HCT116 (cell line): ENCODE data around the gene PRMT9.

Experiments used
- CEBPB ChIP-seq: IDR thresholded peaks from 2 replicates; pipeline ENCODE4 v1.6.1; 2012; ENCODE audit warnings: low read depth
- EZH2 ChIP-seq: fragments of 200-600 bp; sonication (generic); IDR thresholded peaks from 2 replicates; pipeline ENCODE4 v1.6.1; 2017; ENCODE audit warnings: antibody characterized with exemption, mixed run types
- FOSL1 ChIP-seq: IDR thresholded peaks from 2 replicates; pipeline ENCODE4 v1.6.1; 2012; ENCODE audit warnings: low read depth
- POLR2A ChIP-seq: IDR thresholded peaks from 2 replicates; pipeline ENCODE4 v1.7.0; 2011; ENCODE audit warnings: borderline replicate concordance; ENCODE audit not compliant: insufficient read depth, insufficient read length; ENCODE audit errors: extremely low read depth
- POLR2AphosphoS5 ChIP-seq: IDR thresholded peaks from 2 replicates; pipeline ENCODE4 v1.6.1; 2011; ENCODE audit warnings: mild to moderate bottlenecking, low read depth, low read length, moderate library complexity
- SP1 ChIP-seq: IDR thresholded peaks from 2 replicates; pipeline ENCODE4 v1.6.1; 2012; ENCODE audit warnings: low read depth
- YY1 ChIP-seq: IDR thresholded peaks from 2 replicates; pipeline ENCODE4 v1.6.1; 2011; ENCODE audit warnings: low read length, low read depth, moderate library complexity, mild to moderate bottlenecking; ENCODE audit not compliant: insufficient replicate concordance; ENCODE audit errors: extremely low read depth
- TF ChIP-seq, protein P1 (sequence below), 3 experiments: fragments of 200-600 bp in 1 of 3; sonication (generic) in 1 of 3; IDR thresholded peaks in 2 of 3; conservative IDR thresholded peaks in 1 of 3; 2 replicates each; pipeline ENCODE4 v1.5.1; 2012 to 2017; ENCODE audit warnings: low read depth in 2 of 3, low read length in 2 of 3, antibody characterized with exemption in 1 of 3, borderline replicate concordance in 1 of 3, control low read depth in 1 of 3, mild to moderate bottlenecking in 1 of 3, mixed read lengths in 1 of 3, mixed run types in 1 of 3, moderate library complexity in 1 of 3; ENCODE audit not compliant: insufficient read depth in 1 of 3
- TF ChIP-seq, protein P2 (sequence below): IDR thresholded peaks from 2 replicates; pipeline ENCODE4 v1.6.1; 2012; ENCODE audit warnings: low read depth
- TF ChIP-seq, protein P3 (sequence below): IDR thresholded peaks from 2 replicates; pipeline ENCODE4 v1.6.1; 2011; ENCODE audit warnings: mild to moderate bottlenecking, low read length, moderate library complexity; ENCODE audit not compliant: insufficient replicate concordance; ENCODE audit errors: extremely low read depth
- TF ChIP-seq, protein P4 (sequence below): IDR thresholded peaks from 2 replicates; pipeline ENCODE4 v1.6.1; 2012
- TF ChIP-seq, protein P5 (sequence below): IDR thresholded peaks from 2 replicates; pipeline ENCODE4 v1.6.1; 2012

DNA sequence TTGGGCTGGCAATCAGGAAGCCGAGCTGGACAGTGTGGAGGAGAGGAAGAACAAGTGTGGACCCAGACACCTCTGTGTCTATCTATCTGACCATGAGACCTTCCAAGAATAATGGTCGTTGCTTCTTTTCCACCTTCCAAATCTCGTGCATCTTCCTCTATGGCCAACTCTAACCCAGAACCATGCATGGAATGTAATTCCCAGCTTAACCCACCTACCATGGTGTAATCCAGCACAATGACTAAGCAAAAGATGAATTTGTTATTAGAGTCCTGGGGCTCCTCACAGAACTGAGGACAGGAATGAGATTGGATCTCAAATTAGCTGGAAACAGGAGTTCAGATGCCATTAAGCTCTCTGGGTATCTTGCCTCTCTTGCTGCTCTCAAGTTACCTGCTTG, 84.2 kb downstream of the PRMT9 start:
- no peak for TF ChIP-seq EZH2
- no peak for TF ChIP-seq FOSL1
- TF ChIP-seq, protein P1, sequence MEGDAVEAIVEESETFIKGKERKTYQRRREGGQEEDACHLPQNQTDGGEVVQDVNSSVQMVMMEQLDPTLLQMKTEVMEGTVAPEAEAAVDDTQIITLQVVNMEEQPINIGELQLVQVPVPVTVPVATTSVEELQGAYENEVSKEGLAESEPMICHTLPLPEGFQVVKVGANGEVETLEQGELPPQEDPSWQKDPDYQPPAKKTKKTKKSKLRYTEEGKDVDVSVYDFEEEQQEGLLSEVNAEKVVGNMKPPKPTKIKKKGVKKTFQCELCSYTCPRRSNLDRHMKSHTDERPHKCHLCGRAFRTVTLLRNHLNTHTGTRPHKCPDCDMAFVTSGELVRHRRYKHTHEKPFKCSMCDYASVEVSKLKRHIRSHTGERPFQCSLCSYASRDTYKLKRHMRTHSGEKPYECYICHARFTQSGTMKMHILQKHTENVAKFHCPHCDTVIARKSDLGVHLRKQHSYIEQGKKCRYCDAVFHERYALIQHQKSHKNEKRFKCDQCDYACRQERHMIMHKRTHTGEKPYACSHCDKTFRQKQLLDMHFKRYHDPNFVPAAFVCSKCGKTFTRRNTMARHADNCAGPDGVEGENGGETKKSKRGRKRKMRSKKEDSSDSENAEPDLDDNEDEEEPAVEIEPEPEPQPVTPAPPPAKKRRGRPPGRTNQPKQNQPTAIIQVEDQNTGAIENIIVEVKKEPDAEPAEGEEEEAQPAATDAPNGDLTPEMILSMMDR (IDR thresholded peaks at IDR 0.05 in 2 of 3, conservative IDR thresholded peaks at IDR 0.05 in 1 of 3; ENCODE audit: borderline replicate concordance in 1 of 3, insufficient read depth in 1 of 3, low read depth in 2 of 3, low read length in 2 of 3), result no peak
- TF ChIP-seq POLR2AphosphoS5, result no peak
- TF ChIP-seq SP1, result no peak
- TF ChIP-seq POLR2A, result no peak
- TF ChIP-seq, protein P2, sequence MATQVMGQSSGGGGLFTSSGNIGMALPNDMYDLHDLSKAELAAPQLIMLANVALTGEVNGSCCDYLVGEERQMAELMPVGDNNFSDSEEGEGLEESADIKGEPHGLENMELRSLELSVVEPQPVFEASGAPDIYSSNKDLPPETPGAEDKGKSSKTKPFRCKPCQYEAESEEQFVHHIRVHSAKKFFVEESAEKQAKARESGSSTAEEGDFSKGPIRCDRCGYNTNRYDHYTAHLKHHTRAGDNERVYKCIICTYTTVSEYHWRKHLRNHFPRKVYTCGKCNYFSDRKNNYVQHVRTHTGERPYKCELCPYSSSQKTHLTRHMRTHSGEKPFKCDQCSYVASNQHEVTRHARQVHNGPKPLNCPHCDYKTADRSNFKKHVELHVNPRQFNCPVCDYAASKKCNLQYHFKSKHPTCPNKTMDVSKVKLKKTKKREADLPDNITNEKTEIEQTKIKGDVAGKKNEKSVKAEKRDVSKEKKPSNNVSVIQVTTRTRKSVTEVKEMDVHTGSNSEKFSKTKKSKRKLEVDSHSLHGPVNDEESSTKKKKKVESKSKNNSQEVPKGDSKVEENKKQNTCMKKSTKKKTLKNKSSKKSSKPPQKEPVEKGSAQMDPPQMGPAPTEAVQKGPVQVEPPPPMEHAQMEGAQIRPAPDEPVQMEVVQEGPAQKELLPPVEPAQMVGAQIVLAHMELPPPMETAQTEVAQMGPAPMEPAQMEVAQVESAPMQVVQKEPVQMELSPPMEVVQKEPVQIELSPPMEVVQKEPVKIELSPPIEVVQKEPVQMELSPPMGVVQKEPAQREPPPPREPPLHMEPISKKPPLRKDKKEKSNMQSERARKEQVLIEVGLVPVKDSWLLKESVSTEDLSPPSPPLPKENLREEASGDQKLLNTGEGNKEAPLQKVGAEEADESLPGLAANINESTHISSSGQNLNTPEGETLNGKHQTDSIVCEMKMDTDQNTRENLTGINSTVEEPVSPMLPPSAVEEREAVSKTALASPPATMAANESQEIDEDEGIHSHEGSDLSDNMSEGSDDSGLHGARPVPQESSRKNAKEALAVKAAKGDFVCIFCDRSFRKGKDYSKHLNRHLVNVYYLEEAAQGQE, result no peak
- TF ChIP-seq, protein P3, sequence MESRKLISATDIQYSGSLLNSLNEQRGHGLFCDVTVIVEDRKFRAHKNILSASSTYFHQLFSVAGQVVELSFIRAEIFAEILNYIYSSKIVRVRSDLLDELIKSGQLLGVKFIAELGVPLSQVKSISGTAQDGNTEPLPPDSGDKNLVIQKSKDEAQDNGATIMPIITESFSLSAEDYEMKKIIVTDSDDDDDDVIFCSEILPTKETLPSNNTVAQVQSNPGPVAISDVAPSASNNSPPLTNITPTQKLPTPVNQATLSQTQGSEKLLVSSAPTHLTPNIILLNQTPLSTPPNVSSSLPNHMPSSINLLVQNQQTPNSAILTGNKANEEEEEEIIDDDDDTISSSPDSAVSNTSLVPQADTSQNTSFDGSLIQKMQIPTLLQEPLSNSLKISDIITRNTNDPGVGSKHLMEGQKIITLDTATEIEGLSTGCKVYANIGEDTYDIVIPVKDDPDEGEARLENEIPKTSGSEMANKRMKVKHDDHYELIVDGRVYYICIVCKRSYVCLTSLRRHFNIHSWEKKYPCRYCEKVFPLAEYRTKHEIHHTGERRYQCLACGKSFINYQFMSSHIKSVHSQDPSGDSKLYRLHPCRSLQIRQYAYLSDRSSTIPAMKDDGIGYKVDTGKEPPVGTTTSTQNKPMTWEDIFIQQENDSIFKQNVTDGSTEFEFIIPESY, result no peak
- TF ChIP-seq CEBPB, result no peak
- TF ChIP-seq, protein P4, sequence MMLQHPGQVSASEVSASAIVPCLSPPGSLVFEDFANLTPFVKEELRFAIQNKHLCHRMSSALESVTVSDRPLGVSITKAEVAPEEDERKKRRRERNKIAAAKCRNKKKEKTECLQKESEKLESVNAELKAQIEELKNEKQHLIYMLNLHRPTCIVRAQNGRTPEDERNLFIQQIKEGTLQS, result no peak
- TF ChIP-seq, protein P5, sequence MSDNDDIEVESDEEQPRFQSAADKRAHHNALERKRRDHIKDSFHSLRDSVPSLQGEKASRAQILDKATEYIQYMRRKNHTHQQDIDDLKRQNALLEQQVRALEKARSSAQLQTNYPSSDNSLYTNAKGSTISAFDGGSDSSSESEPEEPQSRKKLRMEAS, result no peak
- no peak for TF ChIP-seq YY1
